HCT116 (cell line): ENCODE data around the gene LRRC71. TPM values are rescaled to one million over a fixed set of nuclear protein-coding genes. Genes with fewer than 3 reads are reported as not detected.
A peak's percentile ranks its signal among the peaks of the same experiment; 100 is the strongest.

Experiments used
- ATAC-seq: fragments of 200-7000 bp; cut with Tn5 transposase; 2 replicates; pipeline ENCODE4 v1.9.1; 2020; ENCODE audit warnings: mild to moderate bottlenecking, moderate library complexity
- BruUV-seq: library from RNA; stranded (reverse); fragments of 400-500 nt; replicated peaks from 2 replicates; lab custom pipeline; 2021; lab: Mats Ljungman, UMichigan
- CTCF ChIA-PET: fragments of 300-600 bp; sonication (Branson Sonifier 250); formaldehyde crosslinking; loops from one replicate; lab custom pipeline; 2021; ENCODE audit warnings: antibody characterized with exemption; lab: Charles Lee
- POLR2A ChIA-PET: fragments of 300-600, 350-600 bp; sonication (Branson Sonifier 250); formaldehyde crosslinking; loops from one replicate; lab custom pipeline; 2021; ENCODE audit warnings: antibody characterized with exemption; lab: Charles Lee
- RAD21 ChIA-PET, 2 experiments: fragments of 300-600 bp; sonication (Branson Sonifier 250); formaldehyde crosslinking; loops; one replicate each; lab custom pipeline; 2023; ENCODE audit warnings: low total read pairs in 2 of 2; ENCODE audit not compliant: uncharacterized antibody in 2 of 2, unreplicated experiment in 2 of 2, low non-redundant PET in 1 of 2; lab: Charles Lee
- DNase-seq: peaks from one replicate; pipeline ENCODE4 v3.0.0-alpha.2; 2010; ENCODE audit warnings: low read depth, low spot score
- H2AFZ ChIP-seq: fragments of 200-600 bp; shearing (Covaris generic), sonication (generic); 2 replicates; pipeline ENCODE4 v1.6.1; 2017; ENCODE audit warnings: low read depth, mixed run types, mixed read lengths, antibody characterized with exemption, low read length; ENCODE audit not compliant: poor library complexity, severe bottlenecking
- H3K27ac ChIP-seq: 2 replicates; pipeline ENCODE4 v1.5.1; 2012; ENCODE audit warnings: low read depth, low read length
- H3K27me3 ChIP-seq: fragments of 200-600 bp; sonication (generic); 2 replicates; pipeline ENCODE4 v1.6.1; 2016; ENCODE audit warnings: mixed run types, low read length, mixed read lengths; ENCODE audit not compliant: insufficient read depth
- H3K36me3 ChIP-seq, 2 experiments: fragments of 200-500 bp in 1 of 2; fragments of 200-600 bp in 1 of 2; sonication (Bioruptor generic) in 1 of 2; sonication (generic) in 1 of 2; 2 replicates each; pipeline versions ENCODE4 v1.5.1 to v1.6.1; 2014 to 2016; ENCODE audit warnings: low read length in 2 of 2, inconsistent platforms in 1 of 2, mixed read lengths in 1 of 2, mixed run types in 1 of 2; ENCODE audit not compliant: insufficient read depth in 2 of 2, control insufficient read depth in 1 of 2
- H3K4me1 ChIP-seq, 2 experiments: fragments of 200-600 bp in 1 of 2; sonication (generic) in 1 of 2; 2 replicates each; pipeline versions ENCODE4 v1.5.1 to v1.6.1; 2012 to 2017; ENCODE audit warnings: low read length in 2 of 2, inconsistent platforms in 1 of 2, mild to moderate bottlenecking in 1 of 2, mixed read lengths in 1 of 2, mixed run types in 1 of 2, moderate library complexity in 1 of 2; ENCODE audit not compliant: insufficient read depth in 2 of 2, control insufficient read depth in 1 of 2
- H3K4me2 ChIP-seq: fragments of 200-600 bp; sonication (generic); 2 replicates; pipeline ENCODE4 v1.6.1; 2017; ENCODE audit warnings: mixed run types, low read length, mixed read lengths
- H3K4me3 ChIP-seq, 2 experiments: fragments of 200-600 bp in 1 of 2; sonication (generic) in 1 of 2; replicated peaks in 1 of 2; 2 replicates each; pipeline ENCODE4 v1.5.1; 2011 to 2016; ENCODE audit warnings: low read length in 2 of 2, control low read depth in 1 of 2, low read depth in 1 of 2, mild to moderate bottlenecking in 1 of 2, mixed read lengths in 1 of 2, mixed run types in 1 of 2
- H3K79me2 ChIP-seq: fragments of 200-600 bp; sonication (generic); 2 replicates; pipeline ENCODE4 v1.6.1; 2017; ENCODE audit warnings: mild to moderate bottlenecking, mixed run types, low read length, moderate library complexity, mixed read lengths; ENCODE audit not compliant: insufficient read depth
- H3K9ac ChIP-seq: fragments of 200-600 bp; sonication (generic); 2 replicates; pipeline ENCODE4 v1.6.1; 2016; ENCODE audit warnings: low read length, mixed read lengths
- H3K9me2 ChIP-seq: fragments of 200-600 bp; sonication (generic), shearing (Covaris generic); 2 replicates; pipeline ENCODE4 v1.6.1; 2017; ENCODE audit warnings: mixed run types, mild to moderate bottlenecking, moderate library complexity; ENCODE audit not compliant: insufficient read depth
- H3K9me3 ChIP-seq, 2 experiments: fragments of 200-500 bp in 1 of 2; fragments of 200-600 bp in 1 of 2; sonication (Bioruptor generic) in 1 of 2; sonication (generic) in 1 of 2; 2 replicates each; pipeline ENCODE4 v1.6.1; 2014 to 2017; ENCODE audit warnings: low read length in 2 of 2, mixed read lengths in 2 of 2, inconsistent platforms in 1 of 2, low read depth in 1 of 2, mild to moderate bottlenecking in 1 of 2, mixed run types in 1 of 2, moderate library complexity in 1 of 2; ENCODE audit not compliant: control insufficient read depth in 1 of 2, insufficient read depth in 1 of 2
- H4K20me1 ChIP-seq: fragments of 200-600 bp; sonication (generic), shearing (Covaris generic); 2 replicates; pipeline ENCODE4 v1.6.1; 2017; ENCODE audit warnings: mixed run types, mild to moderate bottlenecking, moderate library complexity; ENCODE audit not compliant: insufficient read depth
- ATF3 ChIP-seq: IDR thresholded peaks from 2 replicates; pipeline ENCODE4 v1.6.1; 2012
- CBX3 ChIP-seq: IDR thresholded peaks from 2 replicates; pipeline ENCODE4 v1.6.1; 2012; ENCODE audit warnings: low read depth
- CTCF ChIP-seq, 3 experiments: fragments of 200-600 bp in 1 of 3; sonication (generic) in 1 of 3; IDR thresholded peaks in 2 of 3; conservative IDR thresholded peaks in 1 of 3; 2 replicates each; pipeline ENCODE4 v1.5.1; 2012 to 2017; ENCODE audit warnings: low read depth in 2 of 3, low read length in 2 of 3, antibody characterized with exemption in 1 of 3, borderline replicate concordance in 1 of 3, control low read depth in 1 of 3, mild to moderate bottlenecking in 1 of 3, mixed read lengths in 1 of 3, mixed run types in 1 of 3, moderate library complexity in 1 of 3; ENCODE audit not compliant: insufficient read depth in 1 of 3
- EGR1 ChIP-seq: IDR thresholded peaks from 2 replicates; pipeline ENCODE4 v1.6.1; 2012; ENCODE audit warnings: low read depth
- RAD21 ChIP-seq: IDR thresholded peaks from 2 replicates; pipeline ENCODE4 v1.6.1; 2012; ENCODE audit warnings: low read depth, mild to moderate bottlenecking
- intact Hi-C: fragments of 100-400 bp; cut with micrococcal nuclease; formaldehyde crosslinking; loops from 2 replicates; pipeline ENCODE4 v1.10.0; 2022
- total RNA-seq: library from RNA; stranded (reverse); gene quantifications from one replicate; pipeline ENCODE4 v1.2.1, GENCODE V29; 2021; ENCODE audit not compliant: unreplicated experiment

LRRC71 gene
- total RNA-seq, 1 experiment from 2014 or later: not detected

GRCh38 chr1:156927215-156928042 lies 7.0 kb downstream of the LRRC71 start:
- Histone ChIP-seq H3K4me1 (peaks cover 20 to 31% of the 10 kb centered on the region in 2 experiments), H3K4me2 (peak overlapping the region; percentile 93), H3K4me3 (peak overlapping the region; percentile 38 to 59), H3K9me2 (no peaks in the 10 kb centered on the region), H3K36me3 (no peaks in the 10 kb centered on the region), H3K27me3 (peaks cover 6% of the 10 kb centered on the region; the same call in 1 of the 2 replicates), H3K9me3 (no peaks in the 10 kb centered on the region), H3K27ac (peak overlapping the region; percentile 12; the same call in 1 of the 2 replicates), H3K79me2 (no peaks in the 10 kb centered on the region), H3K9ac (peak overlapping the region; percentile 60), H4K20me1 (no peaks in the 10 kb centered on the region), H2AFZ (no peak overlapping the region)
- POLR2A ChIA-PET: interaction anchor here (1.4 kb wide), 1 partner anchor 38 kb away, joined by 7 read pairs; no protein-coding TSS in a partner anchor
- peak; percentile 66 for DNase-seq
- peak; percentile 79 for TF ChIP-seq EGR1
- peak; percentile 97 for TF ChIP-seq RAD21
- peak; percentile 81 to 93 (median 81) for TF ChIP-seq CTCF (IDR thresholded peaks at IDR 0.05 in 2 of 3, conservative IDR thresholded peaks at IDR 0.05 in 1 of 3; ENCODE audit: borderline replicate concordance in 1 of 3, insufficient read depth in 1 of 3, low read depth in 2 of 3, low read length in 2 of 3)
- no peak for TF ChIP-seq ATF3
- no peak for TF ChIP-seq CBX3
- intact Hi-C loops: loop anchor here (1.0 to 10.0 kb wide), 5 partner anchors 35 to 303 kb away; no protein-coding TSS in a partner anchor
- no TSS peak for BruUV-seq
- CTCF ChIA-PET: interaction anchor here (0.6 to 4.0 kb wide), 32 partner anchors 9 to 300 kb away, joined by 3 to 62 read pairs (median 4); partner anchors contain the start of genes CRABP2, INSRR, ISG20L2 and METTL25B
- ATAC-seq: peak; percentile 89
- RAD21 ChIA-PET: interaction anchor here (0.7 to 1.2 kb wide), 5 partner anchors 33 to 239 kb away, joined by 3 to 5 read pairs (median 4); no protein-coding TSS in a partner anchor
